ENCODE results near the gene ELMO1. TPM values are rescaled to one million over a fixed set of nuclear protein-coding genes. Genes with fewer than 3 reads are reported as not detected.

The ELMO1 gene
- total and polyA plus RNA-seq, 2 of the 13 experiments (the other 11 are each of a cell fraction or from before 2014, with no cell fraction given): 0.11 to 0.17 TPM

DNA sequence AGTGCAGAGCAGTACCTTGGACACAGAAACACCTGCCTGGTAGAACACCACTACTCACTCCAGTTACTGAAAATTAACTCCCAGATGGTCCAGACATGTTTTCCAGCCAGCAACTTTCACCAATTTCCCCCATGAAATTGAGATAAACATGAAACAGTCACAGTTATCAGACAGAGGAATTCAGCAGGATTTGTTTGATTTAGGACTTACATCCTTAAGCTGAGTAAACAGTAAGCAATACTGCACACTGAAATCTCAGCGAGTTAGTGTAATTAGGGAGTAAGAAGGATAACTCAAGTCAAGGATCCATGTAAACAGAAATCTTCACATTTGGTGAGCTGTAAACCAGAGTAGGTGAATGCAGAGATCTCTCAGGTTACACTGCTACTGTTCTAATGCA is 353.5 kb downstream of the ELMO1 start (continued):
- TF ChIP-seq FOXJ3 (CRISPR knock-in tag; IDR thresholded peaks at IDR 0.05; ENCODE audit: borderline replicate concordance): peak; percentile 29; the same call in 1 of the 2 replicates
- peak; percentile 9; the same call in 1 of the 2 replicates for TF ChIP-seq SALL1 (CRISPR knock-in tag; IDR thresholded peaks at IDR 0.05)
- TF ChIP-seq, protein P1, sequence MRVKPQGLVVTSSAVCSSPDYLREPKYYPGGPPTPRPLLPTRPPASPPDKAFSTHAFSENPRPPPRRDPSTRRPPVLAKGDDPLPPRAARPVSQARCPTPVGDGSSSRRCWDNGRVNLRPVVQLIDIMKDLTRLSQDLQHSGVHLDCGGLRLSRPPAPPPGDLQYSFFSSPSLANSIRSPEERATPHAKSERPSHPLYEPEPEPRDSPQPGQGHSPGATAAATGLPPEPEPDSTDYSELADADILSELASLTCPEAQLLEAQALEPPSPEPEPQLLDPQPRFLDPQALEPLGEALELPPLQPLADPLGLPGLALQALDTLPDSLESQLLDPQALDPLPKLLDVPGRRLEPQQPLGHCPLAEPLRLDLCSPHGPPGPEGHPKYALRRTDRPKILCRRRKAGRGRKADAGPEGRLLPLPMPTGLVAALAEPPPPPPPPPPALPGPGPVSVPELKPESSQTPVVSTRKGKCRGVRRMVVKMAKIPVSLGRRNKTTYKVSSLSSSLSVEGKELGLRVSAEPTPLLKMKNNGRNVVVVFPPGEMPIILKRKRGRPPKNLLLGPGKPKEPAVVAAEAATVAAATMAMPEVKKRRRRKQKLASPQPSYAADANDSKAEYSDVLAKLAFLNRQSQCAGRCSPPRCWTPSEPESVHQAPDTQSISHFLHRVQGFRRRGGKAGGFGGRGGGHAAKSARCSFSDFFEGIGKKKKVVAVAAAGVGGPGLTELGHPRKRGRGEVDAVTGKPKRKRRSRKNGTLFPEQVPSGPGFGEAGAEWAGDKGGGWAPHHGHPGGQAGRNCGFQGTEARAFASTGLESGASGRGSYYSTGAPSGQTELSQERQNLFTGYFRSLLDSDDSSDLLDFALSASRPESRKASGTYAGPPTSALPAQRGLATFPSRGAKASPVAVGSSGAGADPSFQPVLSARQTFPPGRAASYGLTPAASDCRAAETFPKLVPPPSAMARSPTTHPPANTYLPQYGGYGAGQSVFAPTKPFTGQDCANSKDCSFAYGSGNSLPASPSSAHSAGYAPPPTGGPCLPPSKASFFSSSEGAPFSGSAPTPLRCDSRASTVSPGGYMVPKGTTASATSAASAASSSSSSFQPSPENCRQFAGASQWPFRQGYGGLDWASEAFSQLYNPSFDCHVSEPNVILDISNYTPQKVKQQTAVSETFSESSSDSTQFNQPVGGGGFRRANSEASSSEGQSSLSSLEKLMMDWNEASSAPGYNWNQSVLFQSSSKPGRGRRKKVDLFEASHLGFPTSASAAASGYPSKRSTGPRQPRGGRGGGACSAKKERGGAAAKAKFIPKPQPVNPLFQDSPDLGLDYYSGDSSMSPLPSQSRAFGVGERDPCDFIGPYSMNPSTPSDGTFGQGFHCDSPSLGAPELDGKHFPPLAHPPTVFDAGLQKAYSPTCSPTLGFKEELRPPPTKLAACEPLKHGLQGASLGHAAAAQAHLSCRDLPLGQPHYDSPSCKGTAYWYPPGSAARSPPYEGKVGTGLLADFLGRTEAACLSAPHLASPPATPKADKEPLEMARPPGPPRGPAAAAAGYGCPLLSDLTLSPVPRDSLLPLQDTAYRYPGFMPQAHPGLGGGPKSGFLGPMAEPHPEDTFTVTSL (CRISPR knock-in tag; IDR thresholded peaks at IDR 0.05; ENCODE audit: borderline replicate concordance): peak; percentile 46; the same call in 1 of the 2 replicates
- TF ChIP-seq, protein P2, sequence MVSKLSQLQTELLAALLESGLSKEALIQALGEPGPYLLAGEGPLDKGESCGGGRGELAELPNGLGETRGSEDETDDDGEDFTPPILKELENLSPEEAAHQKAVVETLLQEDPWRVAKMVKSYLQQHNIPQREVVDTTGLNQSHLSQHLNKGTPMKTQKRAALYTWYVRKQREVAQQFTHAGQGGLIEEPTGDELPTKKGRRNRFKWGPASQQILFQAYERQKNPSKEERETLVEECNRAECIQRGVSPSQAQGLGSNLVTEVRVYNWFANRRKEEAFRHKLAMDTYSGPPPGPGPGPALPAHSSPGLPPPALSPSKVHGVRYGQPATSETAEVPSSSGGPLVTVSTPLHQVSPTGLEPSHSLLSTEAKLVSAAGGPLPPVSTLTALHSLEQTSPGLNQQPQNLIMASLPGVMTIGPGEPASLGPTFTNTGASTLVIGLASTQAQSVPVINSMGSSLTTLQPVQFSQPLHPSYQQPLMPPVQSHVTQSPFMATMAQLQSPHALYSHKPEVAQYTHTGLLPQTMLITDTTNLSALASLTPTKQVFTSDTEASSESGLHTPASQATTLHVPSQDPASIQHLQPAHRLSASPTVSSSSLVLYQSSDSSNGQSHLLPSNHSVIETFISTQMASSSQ (IDR thresholded peaks at IDR 0.05; ENCODE audit: low read depth): no peak
- TF ChIP-seq, protein P2 (CRISPR knock-in tag; IDR thresholded peaks at IDR 0.05; ENCODE audit: borderline replicate concordance): peak; percentile 28; the same call in 1 of the 2 replicates
- TF ChIP-seq, protein P3, sequence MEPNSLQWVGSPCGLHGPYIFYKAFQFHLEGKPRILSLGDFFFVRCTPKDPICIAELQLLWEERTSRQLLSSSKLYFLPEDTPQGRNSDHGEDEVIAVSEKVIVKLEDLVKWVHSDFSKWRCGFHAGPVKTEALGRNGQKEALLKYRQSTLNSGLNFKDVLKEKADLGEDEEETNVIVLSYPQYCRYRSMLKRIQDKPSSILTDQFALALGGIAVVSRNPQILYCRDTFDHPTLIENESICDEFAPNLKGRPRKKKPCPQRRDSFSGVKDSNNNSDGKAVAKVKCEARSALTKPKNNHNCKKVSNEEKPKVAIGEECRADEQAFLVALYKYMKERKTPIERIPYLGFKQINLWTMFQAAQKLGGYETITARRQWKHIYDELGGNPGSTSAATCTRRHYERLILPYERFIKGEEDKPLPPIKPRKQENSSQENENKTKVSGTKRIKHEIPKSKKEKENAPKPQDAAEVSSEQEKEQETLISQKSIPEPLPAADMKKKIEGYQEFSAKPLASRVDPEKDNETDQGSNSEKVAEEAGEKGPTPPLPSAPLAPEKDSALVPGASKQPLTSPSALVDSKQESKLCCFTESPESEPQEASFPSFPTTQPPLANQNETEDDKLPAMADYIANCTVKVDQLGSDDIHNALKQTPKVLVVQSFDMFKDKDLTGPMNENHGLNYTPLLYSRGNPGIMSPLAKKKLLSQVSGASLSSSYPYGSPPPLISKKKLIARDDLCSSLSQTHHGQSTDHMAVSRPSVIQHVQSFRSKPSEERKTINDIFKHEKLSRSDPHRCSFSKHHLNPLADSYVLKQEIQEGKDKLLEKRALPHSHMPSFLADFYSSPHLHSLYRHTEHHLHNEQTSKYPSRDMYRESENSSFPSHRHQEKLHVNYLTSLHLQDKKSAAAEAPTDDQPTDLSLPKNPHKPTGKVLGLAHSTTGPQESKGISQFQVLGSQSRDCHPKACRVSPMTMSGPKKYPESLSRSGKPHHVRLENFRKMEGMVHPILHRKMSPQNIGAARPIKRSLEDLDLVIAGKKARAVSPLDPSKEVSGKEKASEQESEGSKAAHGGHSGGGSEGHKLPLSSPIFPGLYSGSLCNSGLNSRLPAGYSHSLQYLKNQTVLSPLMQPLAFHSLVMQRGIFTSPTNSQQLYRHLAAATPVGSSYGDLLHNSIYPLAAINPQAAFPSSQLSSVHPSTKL (CRISPR knock-in tag; IDR thresholded peaks at IDR 0.05): peak; percentile 35; the same call in 1 of the 2 replicates
- no peak for TF ChIP-seq ZNF775 (CRISPR knock-in tag; IDR thresholded peaks at IDR 0.05; ENCODE audit: borderline replicate concordance)
- TF ChIP-seq FOXA1 (IDR thresholded peaks at IDR 0.05): no peak
- TF ChIP-seq FOXA1 (CRISPR knock-in tag; IDR thresholded peaks at IDR 0.05): peak; percentile 70
- no peak for TF ChIP-seq RXRA (CRISPR knock-in tag; IDR thresholded peaks at IDR 0.05)
- peak; percentile 19; the same call in 1 of the 2 replicates for TF ChIP-seq RCOR2 (CRISPR knock-in tag; IDR thresholded peaks at IDR 0.05)

Measured in HepG2 (cell line).